ENCODE measurements around the gene INSC. TPM values are rescaled to one million over a fixed set of nuclear protein-coding genes. Genes with fewer than 3 reads are reported as not detected.
A peak's percentile ranks its signal among the peaks of the same experiment; 100 is the strongest.

Gene INSC
- polyA plus RNA-seq, 1 donor from 2014 or later, result 0.31 TPM

DNA sequence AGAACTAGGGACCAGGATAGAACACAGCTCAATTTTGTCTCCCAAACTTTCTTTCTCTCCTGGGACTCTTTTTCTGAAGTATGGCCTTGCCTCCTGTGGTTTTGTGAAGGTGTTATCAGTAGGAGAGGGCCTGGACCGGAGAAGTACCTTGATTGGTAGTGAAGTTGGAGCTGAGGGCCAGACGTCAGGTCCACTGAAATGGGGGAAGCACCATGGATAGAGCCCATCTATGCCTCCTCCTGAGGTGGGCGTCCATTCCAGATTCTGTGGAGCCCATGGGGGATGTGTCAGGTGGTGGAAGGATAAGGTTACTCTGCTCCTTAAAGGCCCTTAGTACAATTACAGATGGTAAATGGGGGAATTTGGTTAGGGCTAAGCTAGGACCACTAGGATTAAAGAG is 109.7 kb downstream of the INSC start:
- Mint-ChIP-seq H3K27ac (no peak overlapping the region), H3K36me3 (no peaks in the 10 kb centered on the region), H3K4me3 (no peak overlapping the region), H3K27me3 (peaks cover 2% of the 10 kb centered on the region), H3K9me3 (no peaks in the 10 kb centered on the region), H3K4me1 (no peaks in the 10 kb centered on the region)

DNA sequence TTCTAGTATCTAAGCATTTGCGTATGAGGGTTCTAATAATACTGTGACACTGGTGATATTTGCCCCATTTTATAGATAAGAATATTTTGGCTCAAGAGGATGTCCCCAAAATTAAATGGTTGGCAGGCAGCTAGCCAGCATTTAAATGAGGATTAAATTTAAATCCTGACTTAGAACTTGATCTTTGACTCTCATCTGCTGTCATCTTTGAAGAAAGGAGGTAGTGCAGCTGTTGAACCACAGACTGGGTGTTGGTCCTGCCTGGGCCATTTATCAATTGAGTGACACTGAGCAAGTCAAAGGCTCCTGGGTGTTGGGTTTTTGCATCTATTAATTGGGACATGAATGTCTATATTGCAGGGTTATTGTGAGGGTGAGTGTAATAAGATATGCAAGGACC is 112.3 kb downstream of the INSC start:
- no peaks in the 10 kb centered on the region for H3K4me1 Mint-ChIP-seq
- no peak overlapping the region for H3K27ac Mint-ChIP-seq
- H3K27me3 Mint-ChIP-seq, result peaks cover 2% of the 10 kb centered on the region
- H3K9me3 Mint-ChIP-seq, result no peaks in the 10 kb centered on the region
- no peaks in the 10 kb centered on the region for H3K36me3 Mint-ChIP-seq
- no peak overlapping the region for H3K4me3 Mint-ChIP-seq

DNA sequence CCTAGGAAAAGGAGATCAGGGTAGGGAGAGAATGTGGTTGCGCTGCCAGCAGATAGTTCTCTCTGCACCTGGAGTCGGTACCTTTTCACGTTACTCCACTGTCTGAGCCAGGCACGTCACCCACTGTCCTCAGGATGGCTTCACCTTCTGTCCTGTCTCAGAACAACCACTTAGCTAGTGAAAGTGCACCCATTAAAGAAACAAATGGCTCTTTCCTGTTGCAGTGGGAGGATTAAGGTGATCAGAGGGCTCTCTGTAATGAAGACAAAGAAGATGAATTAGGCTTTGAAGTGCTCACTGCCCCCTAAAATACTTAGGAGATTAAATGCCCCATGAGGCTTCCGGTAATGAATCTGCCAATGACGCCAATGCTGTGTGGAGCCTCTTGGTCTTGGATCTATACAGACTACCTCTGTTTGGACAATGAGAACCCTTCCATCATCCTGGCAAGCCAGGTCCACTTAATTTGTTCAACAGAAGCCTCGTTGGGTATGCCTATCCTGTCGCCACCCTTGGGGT is 113.7 kb downstream of the INSC start:
- H3K4me3 Mint-ChIP-seq, result no peak overlapping the region
- no peak overlapping the region for H3K27ac Mint-ChIP-seq
- peaks cover 3% of the 10 kb centered on the region for H3K27me3 Mint-ChIP-seq
- H3K4me1 Mint-ChIP-seq, result peaks cover 0 to 3% (median 2%) of the 10 kb centered on the region in 3 donors
- no peaks in the 10 kb centered on the region for H3K36me3 Mint-ChIP-seq
- no peaks in the 10 kb centered on the region for H3K9me3 Mint-ChIP-seq

DNA sequence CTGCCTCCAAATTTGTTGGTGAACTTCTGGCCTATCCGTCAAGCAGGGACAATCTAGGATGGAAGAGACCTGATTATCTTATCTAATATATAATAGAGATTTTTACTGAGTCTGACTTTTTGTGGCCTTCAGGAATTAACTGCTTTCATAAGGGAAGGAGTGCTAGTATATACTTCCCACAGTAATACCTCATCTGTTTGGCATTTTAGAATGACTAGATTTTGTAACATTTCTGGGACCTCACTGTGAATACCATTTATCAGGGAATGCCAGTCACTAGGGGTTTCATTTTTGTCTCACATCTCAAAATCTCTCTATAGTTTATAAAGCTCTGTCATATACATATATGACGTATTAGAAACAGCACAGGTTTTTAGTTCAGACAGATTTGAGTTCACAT is 114.3 kb downstream of the INSC start:
- Mint-ChIP-seq H3K4me1 (peaks cover 3 to 7% (median 7%) of the 10 kb centered on the region in 3 donors), H3K4me3 (no peak overlapping the region), H3K27me3 (peaks cover 3% of the 10 kb centered on the region), H3K27ac (no peak overlapping the region), H3K36me3 (no peaks in the 10 kb centered on the region), H3K9me3 (no peaks in the 10 kb centered on the region)

DNA sequence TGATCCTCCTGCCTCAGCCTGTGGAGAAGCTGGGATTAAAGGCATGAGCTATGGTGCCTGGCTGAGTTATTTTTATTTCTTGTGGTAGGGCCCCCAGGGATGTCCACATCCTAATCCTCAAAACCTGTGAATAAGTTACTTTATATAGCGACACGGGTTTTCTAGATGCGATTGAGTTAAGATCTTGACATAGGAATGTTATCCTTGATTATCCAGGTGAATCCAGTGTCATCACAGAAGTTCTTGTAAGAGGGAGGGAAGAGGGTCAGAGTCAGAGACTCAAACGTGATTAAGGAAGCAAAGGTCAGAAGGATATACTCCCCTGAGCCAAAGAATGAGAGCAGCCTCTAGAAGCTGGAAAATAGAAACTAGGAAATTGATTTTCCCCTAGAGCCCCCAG is 117.8 kb downstream of the INSC start:
- Mint-ChIP-seq H3K27ac (no peak overlapping the region), H3K4me3 (no peak overlapping the region), H3K9me3 (no peaks in the 10 kb centered on the region), H3K4me1 (peaks cover 3 to 7% (median 7%) of the 10 kb centered on the region in 3 donors), H3K36me3 (no peaks in the 10 kb centered on the region), H3K27me3 (peaks cover 7% of the 10 kb centered on the region)

DNA sequence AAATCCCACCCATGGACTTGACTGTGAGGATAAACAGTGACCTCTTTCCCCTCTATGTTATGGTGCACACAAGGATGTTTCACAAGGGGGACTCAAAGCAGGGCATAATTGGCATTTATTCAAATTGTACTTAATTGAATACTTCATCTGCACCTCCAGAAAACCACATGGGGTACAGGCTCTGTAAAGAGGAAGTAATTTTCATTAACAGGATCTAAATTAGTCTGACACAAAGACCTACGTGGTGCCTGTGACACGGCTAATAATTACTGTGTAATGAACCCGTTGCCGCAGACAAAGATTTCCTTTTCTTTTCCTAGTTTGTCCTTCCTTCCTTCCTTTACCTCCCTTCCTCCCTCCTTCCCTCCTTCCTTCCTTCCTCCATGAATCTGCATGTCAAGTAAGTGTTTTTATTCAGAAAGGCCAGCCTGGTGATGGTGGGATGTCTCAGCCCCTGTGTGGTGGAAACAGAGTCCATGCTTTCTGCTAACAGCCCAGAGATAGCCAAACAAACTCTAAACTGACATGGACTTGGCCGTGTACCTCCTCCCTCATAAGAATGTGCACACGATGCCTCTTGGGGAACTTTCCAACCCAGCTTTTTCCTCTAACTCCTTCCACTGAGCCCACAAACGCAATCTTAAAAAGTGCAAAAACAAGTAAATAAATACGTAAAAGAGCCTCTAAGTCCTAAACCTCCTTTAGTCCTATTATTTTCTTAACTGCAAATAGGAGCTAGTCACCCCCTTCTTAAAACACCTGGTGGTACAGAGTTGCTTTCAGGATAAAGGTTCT is 118.8 kb downstream of the INSC start:
- H3K9me3 Mint-ChIP-seq, result peaks cover 0 to 3% (median 0%) of the 10 kb centered on the region in 3 donors
- H3K4me3 Mint-ChIP-seq, result no peak overlapping the region
- H3K4me1 Mint-ChIP-seq, result peaks cover 3 to 7% (median 7%) of the 10 kb centered on the region in 3 donors
- no peaks in the 10 kb centered on the region for H3K36me3 Mint-ChIP-seq
- H3K27ac Mint-ChIP-seq, result no peak overlapping the region
- H3K27me3 Mint-ChIP-seq, result peaks cover 5% of the 10 kb centered on the region

DNA sequence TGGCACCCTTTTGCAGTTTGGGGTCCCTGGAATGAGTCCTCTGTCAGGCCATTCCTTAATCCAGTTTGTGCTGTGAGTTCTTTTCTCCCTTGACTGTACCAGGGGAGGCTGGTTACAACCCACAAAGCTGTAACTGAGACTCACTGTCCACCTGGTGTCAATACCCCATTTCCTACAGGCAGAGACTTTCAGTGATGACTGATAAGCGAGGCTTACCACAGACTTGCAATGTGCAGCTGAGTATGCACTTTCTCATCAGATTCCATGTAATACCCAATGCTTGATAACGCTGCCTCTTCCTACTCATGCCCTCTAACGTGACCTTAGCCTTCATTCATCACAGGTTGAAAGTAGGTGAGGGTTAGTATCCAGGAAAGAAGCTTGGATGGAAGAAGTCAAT is 120.1 kb downstream of the INSC start:
- Mint-ChIP-seq H3K9me3 (peaks cover 0 to 3% (median 0%) of the 10 kb centered on the region in 3 donors), H3K36me3 (no peaks in the 10 kb centered on the region), H3K4me1 (peaks cover 3 to 7% (median 7%) of the 10 kb centered on the region in 3 donors), H3K4me3 (no peak overlapping the region), H3K27me3 (peaks cover 5% of the 10 kb centered on the region), H3K27ac (no peak overlapping the region)

DNA sequence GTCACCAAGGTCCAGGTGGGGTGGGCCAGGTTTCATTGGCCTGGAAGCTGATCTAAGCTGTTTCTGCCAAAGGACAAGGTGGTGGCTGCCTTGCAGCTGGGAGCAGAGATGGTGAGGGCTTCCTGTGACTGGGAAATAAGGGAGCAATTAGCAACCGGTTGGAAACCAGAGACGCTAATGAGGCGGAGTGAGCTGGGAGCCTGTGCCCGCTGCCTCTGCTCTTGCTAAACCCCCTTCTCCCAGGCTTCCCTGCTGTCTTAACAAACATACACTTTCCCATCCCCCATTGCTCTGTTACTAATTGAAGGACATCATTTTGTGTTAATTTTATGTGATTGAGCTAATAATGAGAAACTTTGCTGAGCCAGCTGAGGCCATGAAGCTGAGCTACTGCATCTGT is 121.8 kb downstream of the INSC start:
- Mint-ChIP-seq H3K27me3 (peaks cover 5% of the 10 kb centered on the region), H3K27ac (peak overlapping the region in 1 of 3 donors; percentile 50), H3K4me3 (no peak overlapping the region), H3K36me3 (no peaks in the 10 kb centered on the region), H3K9me3 (peaks cover 0 to 3% (median 0%) of the 10 kb centered on the region in 3 donors), H3K4me1 (peaks cover 3 to 7% (median 7%) of the 10 kb centered on the region in 3 donors)

DNA sequence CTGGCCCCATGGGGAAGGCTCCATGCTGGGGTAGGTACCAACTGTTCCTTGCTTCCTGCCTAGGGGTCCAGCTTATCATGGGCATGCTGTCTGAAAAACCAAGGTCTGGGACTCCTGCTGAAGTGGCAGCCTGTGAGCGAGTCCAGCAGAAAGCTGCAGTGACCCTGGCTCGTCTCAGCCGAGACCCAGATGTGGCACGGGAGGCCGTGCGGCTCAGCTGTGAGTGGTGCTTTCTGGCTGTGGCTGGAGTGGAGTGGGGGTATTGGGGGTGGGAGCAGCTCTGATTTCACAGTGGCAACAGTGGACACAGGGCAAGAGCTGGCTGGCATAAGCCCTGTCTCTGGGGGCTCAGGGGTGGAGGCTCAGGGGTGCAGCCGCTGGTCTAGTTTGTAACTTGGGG is 124.1 kb downstream of the INSC start:
- Mint-ChIP-seq H3K9me3 (peaks cover 0 to 3% (median 0%) of the 10 kb centered on the region in 3 donors), H3K27ac (no peak overlapping the region), H3K27me3 (peaks cover 4% of the 10 kb centered on the region), H3K4me3 (no peak overlapping the region), H3K36me3 (no peaks in the 10 kb centered on the region), H3K4me1 (peaks cover 0 to under 1% (median under 1%) of the 10 kb centered on the region in 3 donors)

DNA sequence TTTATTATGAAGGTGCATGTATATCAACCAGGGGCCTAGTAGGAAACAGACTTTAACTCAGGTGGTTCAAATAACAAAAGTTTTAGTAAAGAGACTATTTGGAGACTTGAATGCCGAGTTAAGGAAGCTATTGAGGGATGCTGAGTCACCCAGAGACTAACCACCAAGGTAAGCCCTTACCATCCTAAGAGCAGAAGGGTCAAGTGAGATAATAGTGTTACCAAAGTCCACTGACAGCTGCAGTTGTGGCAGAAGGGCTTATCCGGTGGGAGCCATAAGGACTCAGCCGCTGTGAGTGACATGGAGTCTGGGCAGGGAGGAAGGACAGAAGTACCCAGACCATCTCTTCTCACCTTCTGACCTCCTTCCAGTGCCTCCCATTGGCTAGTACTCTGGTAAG is 134.0 kb downstream of the INSC start:
- H3K4me1 Mint-ChIP-seq, result no peaks in the 10 kb centered on the region
- H3K4me3 Mint-ChIP-seq, result no peak overlapping the region
- no peak overlapping the region for H3K27ac Mint-ChIP-seq
- no peaks in the 10 kb centered on the region for H3K9me3 Mint-ChIP-seq
- peaks cover 2% of the 10 kb centered on the region for H3K27me3 Mint-ChIP-seq
- no peaks in the 10 kb centered on the region for H3K36me3 Mint-ChIP-seq

DNA sequence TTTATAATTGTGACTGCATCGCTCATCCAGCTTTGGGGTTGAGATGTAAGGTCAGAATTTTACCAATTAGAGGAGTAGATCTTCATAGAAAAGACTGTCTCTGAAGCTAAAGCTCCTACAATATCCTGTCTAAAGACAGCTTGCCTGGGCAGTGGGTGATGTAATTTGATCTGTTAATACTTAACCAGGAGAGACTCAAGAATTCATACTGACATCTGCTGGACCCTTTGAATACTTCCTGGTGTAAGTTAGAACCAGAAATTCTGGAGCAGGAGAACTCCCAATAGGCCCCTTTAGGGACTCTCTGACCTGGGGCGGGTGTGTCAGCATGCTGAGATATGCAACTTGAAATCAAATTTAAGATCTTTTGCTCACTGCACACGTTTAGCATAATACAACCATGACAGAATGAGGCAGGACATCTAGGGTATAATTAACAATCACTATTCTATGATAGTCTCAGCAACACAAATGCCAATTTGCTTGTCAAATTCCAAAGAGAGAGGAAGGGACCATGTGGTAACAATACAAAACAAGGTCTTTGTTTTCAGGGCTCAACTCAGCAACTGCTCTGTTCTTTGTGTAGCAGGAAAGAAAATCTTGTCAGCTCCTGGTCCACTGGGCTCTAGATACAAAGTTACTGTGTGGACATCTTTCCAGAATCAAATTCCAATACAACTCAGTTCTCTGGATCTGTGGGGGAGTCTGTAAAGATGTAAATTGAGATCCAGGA is 143.9 kb downstream of the INSC start:
- H3K36me3 Mint-ChIP-seq, result no peaks in the 10 kb centered on the region
- no peak overlapping the region for H3K4me3 Mint-ChIP-seq
- H3K4me1 Mint-ChIP-seq, result no peaks in the 10 kb centered on the region
- no peak overlapping the region for H3K27ac Mint-ChIP-seq
- H3K9me3 Mint-ChIP-seq, result no peaks in the 10 kb centered on the region
- peaks cover 6% of the 10 kb centered on the region for H3K27me3 Mint-ChIP-seq

DNA sequence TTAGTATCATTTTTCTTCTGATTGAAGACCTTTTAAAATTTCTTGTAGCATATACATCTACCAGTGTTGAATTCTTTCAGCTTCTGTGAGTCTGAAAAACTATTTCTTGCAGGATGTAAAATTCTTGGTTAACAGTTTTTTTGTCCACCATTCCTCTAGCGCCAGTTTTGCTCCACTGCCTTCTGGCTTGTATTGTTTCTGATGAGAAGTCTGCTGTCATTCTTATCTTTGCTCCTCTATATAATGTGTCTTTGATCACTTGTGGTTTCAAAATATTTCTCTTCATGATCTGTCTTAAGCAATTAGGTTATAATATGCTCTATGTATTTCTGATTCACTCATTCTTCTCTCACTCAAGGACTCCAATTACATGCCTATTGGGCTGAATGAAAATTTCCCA is 152.3 kb downstream of the INSC start:
- no peaks in the 10 kb centered on the region for H3K27me3 Mint-ChIP-seq
- peaks cover 3 to 15% (median 11%) of the 10 kb centered on the region in 3 donors for H3K9me3 Mint-ChIP-seq
- H3K4me1 Mint-ChIP-seq, result no peaks in the 10 kb centered on the region
- H3K36me3 Mint-ChIP-seq, result no peaks in the 10 kb centered on the region
- H3K27ac Mint-ChIP-seq, result no peak overlapping the region
- no peak overlapping the region for H3K4me3 Mint-ChIP-seq

DNA sequence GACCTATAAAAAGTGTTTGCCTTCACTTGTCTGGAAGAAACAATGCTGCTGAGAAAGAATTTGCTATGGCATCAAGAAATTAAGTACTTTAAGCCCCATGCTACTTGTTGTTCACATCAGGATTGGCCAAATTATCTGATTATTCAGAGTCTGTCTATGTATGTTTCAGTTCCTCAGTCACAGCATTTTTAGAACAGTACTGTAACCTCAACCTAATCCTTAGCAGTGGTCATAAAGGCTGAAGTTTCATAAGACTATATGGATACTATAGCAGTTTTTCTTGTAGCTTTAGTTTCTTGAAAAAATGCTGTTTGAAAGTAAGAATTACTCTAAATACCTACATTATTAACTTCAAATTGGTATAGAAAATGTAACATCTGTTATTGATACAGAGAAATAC is 153.9 kb downstream of the INSC start:
- peaks cover 2% of the 10 kb centered on the region for H3K36me3 Mint-ChIP-seq
- no peak overlapping the region for H3K27ac Mint-ChIP-seq
- no peaks in the 10 kb centered on the region for H3K4me1 Mint-ChIP-seq
- peaks cover 5 to 15% (median 12%) of the 10 kb centered on the region in 3 donors for H3K9me3 Mint-ChIP-seq
- H3K27me3 Mint-ChIP-seq, result no peaks in the 10 kb centered on the region
- H3K4me3 Mint-ChIP-seq, result no peak overlapping the region

DNA sequence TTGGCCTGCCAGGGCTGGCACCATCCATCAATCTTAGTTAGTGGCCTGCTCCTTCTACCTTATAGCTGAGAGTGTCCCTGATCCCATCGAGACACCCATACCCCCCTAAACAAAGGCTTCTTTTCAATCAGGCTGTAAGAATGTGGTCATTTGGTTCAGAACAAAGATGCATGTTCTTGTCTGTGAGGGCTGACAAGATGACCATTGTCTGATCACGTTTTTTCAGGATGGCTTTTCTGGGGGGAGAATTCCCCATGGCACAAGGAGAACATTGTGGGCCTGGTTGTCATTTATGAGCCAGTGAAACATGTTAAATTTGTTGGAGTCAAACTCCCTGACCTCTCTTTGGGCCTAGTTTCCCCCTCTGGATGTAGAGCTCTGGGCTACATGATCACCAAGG is 160.4 kb downstream of the INSC start:
- H3K36me3 Mint-ChIP-seq, result peaks cover 2% of the 10 kb centered on the region
- H3K4me3 Mint-ChIP-seq, result no peak overlapping the region
- peaks cover 14% of the 10 kb centered on the region for H3K27me3 Mint-ChIP-seq
- peaks cover 0 to 2% (median 2%) of the 10 kb centered on the region in 3 donors for H3K9me3 Mint-ChIP-seq
- H3K27ac Mint-ChIP-seq, result no peak overlapping the region
- no peaks in the 10 kb centered on the region for H3K4me1 Mint-ChIP-seq

DNA sequence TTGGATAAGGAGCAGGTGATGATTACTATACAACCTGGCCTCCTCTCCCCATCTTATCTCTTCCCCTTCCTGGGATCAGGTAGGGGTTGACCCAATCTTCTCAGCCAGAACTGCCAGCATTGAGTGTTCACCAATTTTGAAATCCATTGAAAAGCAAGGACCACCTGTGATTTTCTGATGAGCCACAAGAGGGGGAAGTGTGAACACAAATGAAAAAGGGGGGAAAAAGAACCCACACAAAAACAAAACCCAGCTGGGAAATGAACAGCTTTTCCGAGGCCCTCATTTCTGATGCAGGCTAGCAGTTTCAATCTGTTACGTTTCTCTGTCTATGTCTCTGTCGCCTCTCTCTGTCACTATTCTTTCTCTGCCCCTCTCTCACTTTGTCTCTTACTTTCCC is 161.9 kb downstream of the INSC start:
- peaks cover 4% of the 10 kb centered on the region for H3K36me3 Mint-ChIP-seq
- no peaks in the 10 kb centered on the region for H3K4me1 Mint-ChIP-seq
- H3K27me3 Mint-ChIP-seq, result peaks cover 14% of the 10 kb centered on the region
- peaks cover 0 to 2% (median 2%) of the 10 kb centered on the region in 3 donors for H3K9me3 Mint-ChIP-seq
- no peak overlapping the region for H3K4me3 Mint-ChIP-seq
- H3K27ac Mint-ChIP-seq, result no peak overlapping the region

All from IgD-negative memory B cell (primary cell).